Measurements from ENCODE around the gene IFNLR1.
"Not testable (repeated sequence)": the region's sequence is repeated elsewhere in the genome, so short reads cannot be mapped to it uniquely, and the experiment has no call there.

Gene IFNLR1

DNA sequence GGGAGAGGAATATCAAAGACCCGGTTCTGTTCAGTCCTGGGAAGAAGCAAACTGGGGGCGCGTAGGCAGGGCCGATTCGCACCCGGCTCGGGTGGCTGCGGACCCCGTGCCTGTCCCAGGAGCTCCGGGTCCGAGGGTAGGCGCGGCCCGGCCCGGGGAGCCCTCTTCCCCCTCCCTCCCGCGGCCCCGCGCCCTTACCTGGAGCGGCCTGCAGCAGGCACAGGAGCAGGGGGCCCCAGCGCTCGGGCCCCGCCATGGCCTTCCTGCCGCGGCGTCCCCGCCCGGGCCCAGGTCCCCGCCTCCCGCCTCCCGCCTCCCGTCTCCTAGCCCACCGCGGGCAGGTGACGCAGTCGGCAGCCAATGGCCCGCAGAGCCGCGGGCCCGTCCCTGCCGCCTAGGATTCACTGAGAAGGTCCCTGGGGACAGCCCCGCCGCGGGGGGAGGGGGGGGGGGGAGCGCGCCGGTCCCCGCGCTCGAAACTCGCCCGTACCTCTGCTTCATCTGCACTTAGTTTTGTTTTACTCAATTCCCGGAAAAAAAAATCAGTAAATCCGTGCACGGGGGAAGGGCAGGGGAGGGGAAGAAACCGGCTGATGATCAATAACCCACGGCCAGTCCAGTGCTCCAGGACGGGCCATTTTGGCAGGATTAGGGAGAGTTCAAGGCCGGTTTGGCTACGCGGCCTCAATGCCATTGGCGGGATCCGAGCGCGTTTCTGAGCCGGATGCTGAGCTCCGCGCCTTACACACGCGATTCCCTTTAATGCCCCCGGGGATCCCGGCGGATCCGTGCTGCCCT lies at the start of gene IFNLR1:
IFNLR1 (minus strand) TSS at position 297 of the 798 bp plus-strand sequence; CDS start at position 256, 41 bp downstream.
- DNase-seq, result peak; percentile 57

DNA sequence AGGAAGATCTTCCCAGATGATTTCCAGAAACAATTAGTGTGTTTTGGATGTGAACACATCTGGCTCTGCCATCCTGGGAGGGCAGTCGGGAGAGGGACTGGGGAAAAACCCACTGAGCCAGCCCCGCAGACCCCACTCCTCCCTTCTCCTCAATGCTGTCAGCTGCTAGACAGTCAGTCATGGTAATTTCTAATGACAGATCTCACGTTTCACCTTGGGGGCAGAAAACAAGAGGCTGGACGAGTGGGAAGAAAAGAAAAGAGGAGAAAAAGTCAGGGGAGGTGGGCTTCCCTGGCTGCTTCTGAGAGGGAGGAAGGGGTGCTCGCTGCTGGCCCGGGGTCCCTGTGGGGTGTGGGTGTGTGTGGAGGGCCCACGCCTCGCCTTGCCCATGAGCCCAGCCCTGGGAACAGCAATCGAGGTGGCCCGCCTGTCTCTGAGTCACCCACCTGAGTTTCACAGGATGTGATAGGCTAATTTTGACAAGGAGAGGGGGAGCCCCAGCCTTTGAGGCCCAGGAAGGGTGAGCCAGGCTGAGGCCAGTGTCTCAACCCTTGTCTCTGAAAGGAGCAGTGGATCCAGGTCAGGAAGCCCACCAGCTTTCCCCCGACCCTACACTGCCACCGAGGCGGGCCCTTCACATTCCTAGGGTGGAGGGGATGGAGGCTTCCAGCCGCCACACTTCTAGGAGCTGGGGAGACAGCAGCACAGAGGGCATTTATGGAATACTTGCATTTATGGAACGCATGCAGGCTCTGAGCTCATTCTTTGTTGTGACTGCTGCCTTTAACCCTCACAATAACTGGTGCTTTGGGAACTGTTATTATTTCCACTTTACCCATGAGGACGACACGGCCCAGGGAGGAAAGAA lies 49.1 kb upstream of the IFNLR1 start:
- DNase-seq, result no peak

GRCh38 chr1:24233684-24234600 lies 46.9 kb upstream of the IFNLR1 start:
- no peak for DNase-seq

DNA sequence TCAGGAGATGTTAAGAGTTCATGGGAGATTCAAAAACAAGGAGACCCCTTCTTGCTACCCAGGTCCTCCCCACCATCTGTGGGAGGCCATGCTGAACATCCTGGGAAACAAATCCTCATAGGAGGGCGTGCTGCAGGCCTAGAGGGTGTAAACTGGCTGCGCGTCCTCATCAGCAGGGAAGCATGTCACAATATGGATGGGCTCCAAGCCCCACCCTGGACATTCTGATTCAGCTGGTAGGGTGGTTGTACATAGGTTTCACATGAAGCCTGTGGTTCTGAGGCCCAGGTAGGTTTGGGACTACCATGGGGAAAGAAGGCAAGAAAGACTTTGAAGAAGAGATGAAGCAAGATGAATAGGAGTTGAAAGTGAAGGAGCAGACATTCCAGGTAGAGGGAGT lies 44.6 kb upstream of the IFNLR1 start:
- DNase-seq, result no peak

DNA sequence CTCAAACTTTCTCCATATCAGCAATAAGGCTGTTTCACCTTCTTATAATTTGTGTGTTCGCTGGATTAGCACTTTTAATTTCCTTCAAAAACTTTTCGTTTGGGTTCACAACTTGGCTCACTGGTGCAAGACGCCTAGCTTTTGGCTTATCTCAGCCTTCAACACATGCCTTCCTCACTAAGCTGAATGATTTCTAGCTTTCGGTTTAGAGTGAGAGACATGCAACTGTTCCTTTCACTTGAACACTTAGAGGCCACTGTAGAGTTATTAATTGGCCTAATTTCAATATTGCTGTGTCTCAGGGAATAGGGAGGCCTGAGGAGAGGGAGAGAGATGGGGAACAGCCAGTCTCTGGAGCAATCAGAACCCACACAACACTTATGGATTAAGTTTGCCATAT lies 41.2 kb upstream of the IFNLR1 start:
- DNase-seq, result no peak

GRCh38 chr1:24226749-24227148 lies 39.7 kb upstream of the IFNLR1 start:
- no peak for DNase-seq

DNA sequence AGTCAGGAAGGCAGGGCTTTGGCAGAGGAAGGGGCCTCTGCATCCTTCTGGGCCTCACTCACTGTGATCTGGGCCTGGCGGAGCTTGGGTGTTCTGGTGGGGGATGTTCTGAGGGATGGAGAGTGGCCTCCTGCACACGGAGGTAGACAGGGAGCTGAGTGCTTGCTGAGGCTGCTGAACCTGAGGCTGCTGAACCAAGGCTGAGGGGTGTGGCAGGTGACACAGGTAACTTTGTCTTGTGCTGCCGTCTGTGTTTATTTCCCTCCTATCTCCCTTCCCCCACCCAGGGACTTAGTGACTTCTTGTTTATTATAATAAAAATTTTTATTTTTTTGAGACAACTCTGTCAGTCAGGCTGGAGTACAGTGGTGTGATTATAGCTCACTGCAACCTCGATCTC lies 37.7 kb upstream of the IFNLR1 start:
- no peak for DNase-seq

DNA sequence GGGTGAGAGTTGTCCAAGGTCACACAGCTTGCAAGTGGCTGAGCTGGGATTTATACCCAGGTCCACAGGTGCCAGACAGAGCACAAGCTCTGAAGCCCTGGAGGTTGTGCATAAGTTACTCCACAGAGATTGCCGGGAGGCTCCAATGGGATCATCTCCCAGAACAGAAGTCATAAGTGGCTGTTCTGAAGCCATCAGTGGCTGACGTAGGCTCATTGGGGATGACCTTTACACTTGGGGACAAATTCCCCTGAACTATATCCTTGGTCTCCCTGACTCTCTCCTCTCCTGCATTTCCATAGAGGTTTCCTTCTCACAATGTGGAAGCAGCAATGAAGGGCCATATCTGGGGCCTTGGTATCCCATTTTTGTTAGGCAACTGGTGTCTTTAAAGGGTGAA lies 37.0 kb upstream of the IFNLR1 start:
- no peak for DNase-seq

DNA sequence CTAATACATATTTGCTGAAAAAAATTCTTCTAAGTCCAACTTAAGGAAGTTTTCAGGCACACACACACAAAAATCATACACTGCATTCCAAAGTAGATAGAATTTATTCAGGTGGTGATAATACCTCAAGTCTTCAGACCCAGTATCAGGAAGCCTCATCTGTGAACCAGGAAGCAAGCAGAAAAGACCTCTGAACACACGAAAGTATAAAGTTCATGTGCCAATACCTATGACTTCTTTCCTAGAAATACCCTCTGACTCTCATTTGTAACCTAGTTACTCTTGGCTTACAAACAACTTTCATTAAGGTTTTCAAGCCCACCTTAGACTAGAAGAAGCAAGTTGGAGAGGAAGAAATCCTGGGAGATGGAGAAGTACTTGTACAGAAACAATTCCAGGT lies 35.7 kb upstream of the IFNLR1 start:
- DNase-seq, result no peak

DNA sequence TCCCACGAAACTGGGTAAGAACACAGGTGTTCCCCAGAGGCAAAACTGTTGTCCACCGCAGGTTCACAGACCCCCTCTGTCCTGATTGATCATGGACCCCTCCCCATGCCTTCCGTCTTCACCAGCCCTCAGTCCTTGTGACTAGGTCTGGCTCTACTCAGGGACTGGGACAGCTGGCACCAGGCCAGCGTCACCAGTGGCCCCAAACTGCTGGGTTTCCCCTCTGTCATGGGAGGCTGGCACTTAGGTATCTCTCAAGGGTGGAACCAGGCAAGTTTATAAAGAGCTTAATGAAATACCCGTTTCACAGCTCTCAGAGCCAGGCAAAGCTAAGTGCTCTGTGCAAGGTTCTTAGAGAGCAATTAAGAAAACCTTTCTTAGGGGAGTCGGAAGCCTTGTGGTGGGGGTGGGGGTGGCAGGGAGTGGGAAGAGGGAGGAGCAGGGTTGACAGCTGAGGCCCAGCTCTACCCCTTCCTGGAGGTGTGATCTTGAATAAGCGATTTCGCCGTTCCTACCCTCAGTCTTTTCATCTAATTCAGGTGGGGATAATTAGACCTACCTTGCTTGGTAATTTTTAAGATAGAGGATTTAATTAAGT lies 35.0 kb upstream of the IFNLR1 start:
- no peak for DNase-seq

DNA sequence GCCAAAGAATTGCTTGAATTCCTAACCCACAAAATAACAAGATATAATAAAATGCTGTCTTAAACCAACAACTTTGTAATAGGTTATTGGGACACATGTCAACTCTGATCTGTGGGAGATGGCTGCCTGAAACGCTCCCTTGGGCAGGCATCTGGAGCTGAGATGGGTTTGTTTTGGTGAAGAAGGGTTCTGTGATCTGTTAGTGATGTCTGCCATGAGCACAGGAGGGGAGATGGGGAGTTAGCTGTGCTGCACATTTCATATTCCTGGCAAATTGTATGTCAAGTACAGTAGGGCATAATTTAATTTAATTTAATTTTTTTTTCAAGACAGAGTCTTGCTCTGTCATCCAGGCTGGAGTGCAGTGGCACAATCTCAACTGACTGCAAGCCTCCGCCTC lies 34.2 kb upstream of the IFNLR1 start:
- DNase-seq, result no peak

DNA sequence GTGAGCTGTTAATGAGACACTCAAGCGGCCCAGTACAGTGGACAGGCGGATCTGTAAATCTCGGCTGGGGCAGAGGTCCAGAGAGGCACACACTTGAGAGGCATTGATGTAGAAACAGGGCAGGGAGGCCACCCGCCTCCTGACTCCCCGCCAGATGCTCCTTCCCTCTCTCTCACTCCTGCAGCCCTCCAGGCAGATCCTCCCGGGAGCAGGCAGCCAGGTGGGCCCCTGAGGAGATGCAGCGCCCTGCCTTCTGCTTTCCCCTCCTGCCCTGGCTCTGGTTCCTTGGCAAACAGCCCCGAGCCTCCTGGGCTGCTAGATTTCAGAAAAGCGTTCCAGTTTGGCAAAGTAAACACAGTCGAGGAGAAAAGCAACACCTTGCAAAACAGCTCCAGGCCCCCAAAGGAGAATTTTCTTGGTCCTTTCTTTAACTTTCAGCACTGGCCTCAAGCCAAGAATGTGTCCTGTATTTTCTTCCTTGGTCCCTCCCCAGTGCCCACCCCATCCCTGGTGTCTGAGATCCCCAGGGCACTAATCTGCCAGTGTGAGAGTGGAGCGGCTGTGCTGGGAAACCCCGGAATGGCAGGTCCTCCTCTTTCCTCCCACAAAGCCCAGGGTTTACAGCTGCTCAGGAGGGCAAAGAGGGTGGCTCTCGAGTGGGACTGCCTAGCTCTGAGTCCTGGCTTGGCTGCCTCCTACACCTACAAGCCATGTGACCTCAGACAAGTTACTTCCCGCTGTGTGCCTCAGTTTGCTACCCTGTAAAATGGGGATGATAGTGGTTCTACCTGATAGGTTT lies 29.4 kb upstream of the IFNLR1 start:
- DNase-seq, result no peak

DNA sequence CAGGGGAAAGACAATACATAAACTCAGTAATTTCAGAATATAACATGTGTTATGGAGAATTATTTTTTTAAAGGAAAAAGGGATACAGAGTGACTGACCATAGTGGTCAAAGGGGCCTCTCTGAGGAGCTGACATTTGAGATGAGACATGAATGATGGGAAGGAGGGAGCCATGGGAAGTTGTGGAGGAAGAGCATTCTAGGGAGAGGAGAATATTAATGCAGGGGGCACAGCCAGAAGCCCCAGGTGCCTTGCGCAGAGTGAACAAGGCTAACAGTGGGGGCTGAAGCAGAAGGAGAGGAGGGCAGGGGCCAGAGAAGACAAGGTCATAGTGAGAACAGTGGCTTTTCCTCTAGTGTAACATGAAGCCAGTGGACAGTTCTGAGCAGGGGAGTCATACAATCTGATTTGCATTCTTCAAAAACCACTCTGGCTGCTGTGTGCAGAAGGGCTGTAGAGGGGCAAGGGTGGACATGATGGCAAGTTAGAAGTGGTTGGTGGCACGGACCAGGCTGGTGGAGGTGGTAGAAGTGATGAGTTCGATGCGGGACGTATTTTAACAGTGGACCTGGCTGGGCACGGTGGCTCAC lies 28.2 kb upstream of the IFNLR1 start:
- no peak for DNase-seq

DNA sequence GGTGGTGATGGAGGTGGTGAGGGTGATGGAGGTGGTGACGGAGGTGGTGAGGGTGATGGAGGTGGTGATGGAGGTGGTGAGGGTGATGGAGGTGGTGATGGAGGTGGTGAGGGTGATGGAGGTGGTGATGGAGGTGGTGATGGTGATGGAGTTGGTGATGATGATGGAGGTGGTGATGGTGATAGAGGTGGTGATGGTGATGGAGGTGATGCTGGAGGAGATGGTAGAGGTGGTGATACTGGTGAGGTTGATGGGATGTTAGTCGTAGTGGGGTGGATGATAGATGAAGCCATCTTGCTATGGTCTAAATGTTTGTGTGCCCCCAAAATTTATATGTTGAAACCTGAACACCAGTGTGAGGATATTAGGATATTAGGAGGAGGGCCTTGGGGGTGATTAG lies 25.3 kb upstream of the IFNLR1 start:
- no peak for DNase-seq

DNA sequence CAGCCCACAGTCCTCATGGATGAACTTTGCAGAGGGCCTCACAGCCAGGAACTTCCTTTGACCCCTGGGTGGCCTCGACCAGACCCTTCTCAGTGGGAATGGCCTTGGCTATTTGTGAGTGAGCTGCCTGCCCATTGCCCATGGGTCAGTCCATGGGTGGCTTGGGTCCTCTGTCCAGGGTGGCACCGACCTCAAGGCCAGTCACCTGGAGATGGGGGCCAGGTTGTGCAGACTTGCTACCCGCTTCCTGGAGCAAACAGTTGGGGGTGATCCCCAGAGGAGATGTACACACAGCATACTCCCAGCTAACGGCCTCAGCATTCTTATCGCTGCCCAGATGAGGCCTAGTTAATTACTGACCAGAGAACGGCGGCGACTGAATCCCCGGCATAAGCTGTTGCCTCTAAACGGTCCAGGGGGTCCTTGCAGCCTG lies 23.1 kb upstream of the IFNLR1 start:
- DNase-seq, result no peak

- no peak for DNase-seq
Measured at GRCh38 chr1:24209097-24209496, 22.0 kb upstream of the IFNLR1 start.

- DNase-seq, result no peak
Measured at GRCh38 chr1:24207709-24208108, 20.6 kb upstream of the IFNLR1 start.

DNA sequence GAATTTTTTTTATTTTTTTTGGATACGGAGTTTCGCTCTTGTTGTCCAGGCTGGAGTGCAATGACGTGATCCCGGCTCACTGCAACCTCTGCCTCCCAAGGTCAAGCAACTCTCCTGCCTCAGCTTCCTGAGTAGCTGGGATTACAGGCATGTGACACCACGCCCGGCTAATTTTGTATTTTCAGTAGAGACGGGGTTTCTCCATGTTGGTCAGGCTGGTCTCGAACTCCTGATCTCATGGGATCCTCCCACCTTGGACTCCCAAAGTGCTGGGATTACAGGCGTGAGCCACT lies 20.3 kb upstream of the IFNLR1 start:
- DNase-seq, result not testable (repeated sequence)

- DNase-seq, result no peak
Measured at GRCh38 chr1:24206516-24207394, 19.7 kb upstream of the IFNLR1 start.

DNA sequence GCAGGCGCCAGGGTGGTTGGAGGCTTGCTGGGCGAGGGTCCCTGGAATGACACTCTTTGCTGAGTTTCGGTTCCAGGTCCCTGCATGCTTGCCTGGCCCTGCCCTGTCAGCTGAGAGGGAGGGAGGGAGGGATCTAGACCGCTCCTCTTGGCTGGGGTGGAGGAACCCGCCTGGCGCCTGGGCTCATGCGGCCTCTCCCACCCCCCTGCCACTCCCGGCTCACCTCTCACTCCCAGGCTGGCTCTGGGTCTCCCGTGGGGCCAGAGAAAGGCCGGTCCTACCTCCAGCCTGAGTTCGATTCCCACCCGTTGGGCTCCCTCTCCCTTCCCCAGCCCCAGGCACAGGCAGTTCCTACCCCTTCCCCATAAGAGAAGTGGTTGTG lies 19.0 kb upstream of the IFNLR1 start:
- no peak for DNase-seq

All from activated gamma-delta T cell treated with Interleukin-2 at 50 U/mL for 16 hours (primary cell).